Measurements from ENCODE around the gene DES. TPM values are rescaled to one million over a fixed set of nuclear protein-coding genes. Genes with fewer than 3 reads are reported as not detected.

The DES gene
- polyA plus RNA-seq, 3 donors, result 6.1 to 7.0 (median 6.5) TPM

DNA sequence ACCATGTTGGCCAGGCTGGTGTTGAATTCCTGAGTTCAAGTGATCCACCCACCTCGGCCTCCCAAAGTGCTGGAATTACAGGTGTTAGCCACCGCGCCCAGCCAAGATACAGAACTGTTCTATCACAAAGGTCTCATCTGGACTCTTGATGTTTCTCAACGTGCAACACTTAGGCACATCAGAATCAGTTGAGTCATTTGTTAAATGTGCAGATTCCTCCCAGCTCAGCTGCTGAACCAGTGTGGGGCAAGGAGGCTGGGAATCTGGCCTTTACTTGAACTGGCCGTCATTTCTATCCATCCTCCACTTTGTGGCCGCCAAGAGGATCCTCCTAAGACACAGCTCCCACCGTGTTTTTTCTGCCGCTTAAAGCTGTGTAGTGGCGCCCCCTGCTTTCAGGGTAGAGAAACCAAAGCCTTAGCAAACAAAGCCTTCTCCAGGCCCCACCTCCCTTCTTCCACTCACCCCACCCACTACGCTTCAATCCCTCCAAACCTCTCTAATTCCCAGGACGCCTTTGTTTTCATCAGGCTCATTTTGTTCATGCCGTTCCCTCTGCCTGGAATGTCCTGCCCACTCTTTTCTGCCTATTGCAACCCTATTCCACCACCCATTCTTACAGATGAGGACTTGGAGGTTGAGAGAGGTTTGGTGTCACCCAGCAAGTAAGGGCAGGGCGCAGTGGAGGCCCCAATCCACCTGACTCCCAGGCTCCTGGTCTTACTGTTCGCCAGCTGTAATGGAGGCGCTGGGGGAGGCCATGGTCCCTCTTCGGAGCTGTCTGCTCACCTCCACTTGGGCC is 15.7 kb downstream of the DES start:
- no peak for DNase-seq (ENCODE audit: extremely low read depth in 1 of 11, low read depth in 9 of 11, low spot score in 4 of 11)

DNA sequence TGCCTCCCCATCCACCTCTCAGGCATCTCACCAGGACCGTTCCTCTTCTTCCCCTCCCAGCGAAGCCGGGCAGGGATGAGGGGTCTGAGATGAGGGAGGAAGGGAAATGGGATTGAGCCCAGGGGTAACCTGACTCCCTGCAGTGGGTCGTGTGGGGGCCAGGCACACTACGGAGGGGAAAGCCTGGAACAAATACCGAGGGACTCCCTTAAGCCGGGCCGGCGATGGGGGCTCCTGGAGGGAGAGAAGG is 16.2 kb downstream of the DES start:
- no peak for DNase-seq (ENCODE audit: extremely low read depth in 1 of 11, low read depth in 9 of 11, low spot score in 4 of 11)

DNA sequence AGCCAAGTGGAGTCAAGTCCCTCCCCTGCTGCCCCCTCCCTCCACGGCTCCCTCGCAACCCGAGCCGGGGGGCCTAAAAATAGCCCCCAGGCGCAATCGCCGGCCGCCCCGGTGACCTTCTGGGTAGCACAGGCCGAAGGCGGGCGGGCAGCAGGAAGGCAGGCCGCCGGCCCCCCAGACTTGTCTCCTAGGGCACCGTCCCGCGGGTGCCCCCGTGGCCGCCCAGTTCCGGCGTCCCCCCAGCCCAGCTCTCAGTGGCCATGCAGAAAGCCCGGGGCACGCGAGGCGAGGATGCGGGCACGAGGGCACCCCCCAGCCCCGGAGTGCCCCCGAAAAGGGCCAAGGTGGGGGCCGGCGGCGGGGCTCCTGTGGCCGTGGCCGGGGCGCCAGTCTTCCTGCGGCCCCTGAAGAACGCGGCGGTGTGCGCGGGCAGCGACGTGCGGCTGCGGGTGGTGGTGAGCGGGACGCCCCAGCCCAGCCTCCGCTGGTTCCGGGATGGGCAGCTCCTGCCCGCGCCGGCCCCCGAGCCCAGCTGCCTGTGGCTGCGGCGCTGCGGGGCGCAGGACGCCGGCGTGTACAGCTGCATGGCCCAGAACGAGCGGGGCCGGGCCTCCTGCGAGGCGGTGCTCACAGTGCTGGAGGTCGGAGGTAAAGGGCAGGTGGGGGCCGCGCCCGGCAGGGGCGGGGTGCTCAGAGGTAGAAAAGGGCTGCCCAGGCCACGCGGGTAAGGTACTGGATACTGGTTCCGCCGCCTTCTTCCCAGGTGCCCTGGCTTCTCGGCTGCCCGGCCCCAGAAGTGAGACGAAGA is 16.7 kb downstream of the DES start, which contains the start of gene SPEG:
Gene SPEG (plus strand): TSS at position 126 of the 808 bp plus-strand sequence. CDS start 135 bp downstream, at position 261.
- no peak for DNase-seq (ENCODE audit: extremely low read depth in 1 of 11, low read depth in 9 of 11, low spot score in 4 of 11)

DNA sequence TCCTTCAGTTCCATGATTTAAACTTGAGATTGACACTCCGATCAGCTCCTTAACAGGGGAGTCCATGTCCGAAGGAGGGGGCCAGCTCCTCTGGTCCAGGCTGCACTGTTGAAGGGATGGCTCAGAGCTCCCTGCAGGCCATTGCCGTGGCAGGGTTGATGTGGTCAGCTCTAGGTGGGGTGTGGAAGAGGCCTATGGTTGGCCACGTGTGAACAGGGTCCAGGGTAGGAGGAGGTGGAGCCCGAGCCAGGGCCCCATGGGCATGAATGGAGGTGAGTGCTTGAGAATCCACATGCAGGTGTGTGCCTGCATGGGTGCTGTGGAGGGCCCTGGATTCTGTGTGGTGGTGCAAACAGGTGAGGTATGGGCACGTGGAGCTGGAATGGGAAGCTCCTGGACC is 17.5 kb downstream of the DES start:
- no peak for DNase-seq (ENCODE audit: extremely low read depth in 1 of 11, low read depth in 9 of 11, low spot score in 4 of 11)

DNA sequence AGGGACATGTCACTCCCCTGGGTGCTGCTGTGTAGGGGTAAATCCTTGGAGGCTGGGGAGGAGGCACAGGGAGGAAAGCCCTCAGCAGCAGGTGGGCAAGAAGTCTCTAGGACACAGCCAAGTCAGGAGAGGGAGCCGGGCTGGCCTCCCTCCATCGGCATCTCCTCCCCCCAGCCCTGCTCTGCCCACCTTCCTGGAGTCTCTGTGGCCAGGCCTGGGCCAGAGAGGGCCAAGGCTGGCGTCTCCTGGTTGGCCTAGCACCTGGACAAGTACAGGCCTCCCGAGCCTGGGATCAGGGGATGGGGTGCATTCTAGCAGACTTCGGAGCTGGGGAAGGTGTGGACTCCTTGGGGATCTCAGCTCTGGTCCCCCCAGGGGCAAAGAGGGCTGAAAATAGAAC is 18.3 kb downstream of the DES start:
- DNase-seq (ENCODE audit: extremely low read depth in 1 of 11, low read depth in 9 of 11, low spot score in 4 of 11), result no peak

DNA sequence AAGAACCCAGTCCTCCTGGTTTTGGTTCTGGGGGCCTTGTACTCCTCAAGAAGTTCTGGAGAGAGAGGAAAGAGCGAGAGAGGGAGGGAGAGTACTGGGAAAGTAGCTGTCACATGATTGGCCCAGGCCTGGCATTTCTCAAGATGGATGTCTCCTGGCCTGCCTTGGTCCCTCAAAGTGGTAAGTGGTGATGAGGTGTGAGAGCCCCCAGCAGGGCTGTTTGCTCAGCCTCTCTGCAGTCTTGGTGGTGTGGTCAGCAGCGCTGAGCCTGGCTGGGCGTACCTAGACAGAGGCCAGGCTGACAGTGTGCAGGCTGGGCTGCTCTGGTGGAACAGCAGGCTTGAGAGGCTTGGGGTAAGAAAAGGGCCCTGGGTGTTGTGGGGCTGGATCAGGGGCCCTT is 19.0 kb downstream of the DES start:
- DNase-seq (ENCODE audit: extremely low read depth in 1 of 11, low read depth in 9 of 11, low spot score in 4 of 11), result no peak

DNA sequence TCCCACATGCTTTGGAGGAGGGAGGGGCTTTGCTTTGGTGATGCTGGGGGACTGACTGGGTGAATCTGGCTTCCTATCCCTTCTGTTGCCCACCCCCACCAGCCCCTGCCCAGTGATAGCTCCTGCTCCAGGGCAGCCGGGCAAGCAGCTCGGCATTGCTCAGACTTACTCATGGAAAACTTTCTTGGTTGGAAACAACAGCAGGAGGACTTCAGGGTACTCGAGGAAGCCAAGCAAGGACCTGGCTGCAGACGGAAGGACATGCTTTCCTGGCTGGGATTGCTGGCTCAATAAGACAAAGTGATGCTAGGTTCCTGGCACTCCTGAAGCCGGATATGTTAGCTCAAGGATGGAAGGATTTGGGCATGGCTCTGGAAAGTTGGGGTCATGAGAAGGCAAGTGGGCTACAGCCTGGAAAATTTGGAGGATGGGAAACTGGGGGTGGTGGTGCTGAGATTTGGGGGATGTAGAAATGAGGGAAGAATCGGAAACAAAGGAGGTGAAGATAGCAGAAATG is 19.6 kb downstream of the DES start:
- DNase-seq (ENCODE audit: extremely low read depth in 1 of 11, low read depth in 9 of 11, low spot score in 4 of 11), result no peak

DNA sequence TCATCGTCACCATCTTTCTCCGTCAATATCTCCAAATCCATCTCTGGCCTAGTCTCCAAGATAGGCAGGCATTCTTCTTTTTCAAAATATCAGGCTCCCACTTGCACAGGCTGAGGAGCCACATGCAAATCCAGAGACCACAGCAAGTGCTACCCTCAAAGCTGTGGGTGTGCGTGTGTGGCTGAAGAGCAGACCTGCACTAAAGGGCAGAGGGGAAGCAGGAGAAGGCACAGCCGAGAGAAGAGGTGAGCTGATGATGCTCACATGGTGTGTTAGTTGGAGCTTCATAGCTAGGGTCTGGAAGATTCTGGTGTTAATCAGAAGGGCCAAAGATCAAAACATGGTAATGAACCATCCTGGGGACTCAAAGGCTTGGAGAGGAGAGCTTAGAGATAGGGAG is 20.3 kb downstream of the DES start:
- DNase-seq (ENCODE audit: extremely low read depth in 1 of 11, low read depth in 9 of 11, low spot score in 4 of 11), result no peak

DNA sequence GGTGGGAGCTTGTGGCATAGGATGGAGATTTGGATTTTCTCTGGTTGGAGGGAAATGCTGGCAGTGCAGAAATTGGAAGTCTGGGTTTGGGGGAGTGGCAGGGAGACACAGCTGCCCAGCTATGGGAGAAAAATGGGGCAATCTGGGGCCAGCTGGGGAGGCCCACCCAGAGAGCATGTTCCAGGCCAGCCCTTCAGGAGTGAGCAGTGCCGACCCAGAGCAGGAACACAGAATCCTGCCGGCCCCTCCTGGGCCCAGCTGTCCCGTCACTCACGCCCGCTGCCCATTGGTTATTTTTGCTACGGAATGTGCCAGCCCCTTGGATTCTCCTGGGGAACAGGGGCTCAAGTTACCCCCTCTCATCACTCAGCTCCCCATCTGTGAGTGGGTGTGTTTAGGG is 21.3 kb downstream of the DES start:
- no peak for DNase-seq (ENCODE audit: extremely low read depth in 1 of 11, low read depth in 9 of 11, low spot score in 4 of 11)

DNA sequence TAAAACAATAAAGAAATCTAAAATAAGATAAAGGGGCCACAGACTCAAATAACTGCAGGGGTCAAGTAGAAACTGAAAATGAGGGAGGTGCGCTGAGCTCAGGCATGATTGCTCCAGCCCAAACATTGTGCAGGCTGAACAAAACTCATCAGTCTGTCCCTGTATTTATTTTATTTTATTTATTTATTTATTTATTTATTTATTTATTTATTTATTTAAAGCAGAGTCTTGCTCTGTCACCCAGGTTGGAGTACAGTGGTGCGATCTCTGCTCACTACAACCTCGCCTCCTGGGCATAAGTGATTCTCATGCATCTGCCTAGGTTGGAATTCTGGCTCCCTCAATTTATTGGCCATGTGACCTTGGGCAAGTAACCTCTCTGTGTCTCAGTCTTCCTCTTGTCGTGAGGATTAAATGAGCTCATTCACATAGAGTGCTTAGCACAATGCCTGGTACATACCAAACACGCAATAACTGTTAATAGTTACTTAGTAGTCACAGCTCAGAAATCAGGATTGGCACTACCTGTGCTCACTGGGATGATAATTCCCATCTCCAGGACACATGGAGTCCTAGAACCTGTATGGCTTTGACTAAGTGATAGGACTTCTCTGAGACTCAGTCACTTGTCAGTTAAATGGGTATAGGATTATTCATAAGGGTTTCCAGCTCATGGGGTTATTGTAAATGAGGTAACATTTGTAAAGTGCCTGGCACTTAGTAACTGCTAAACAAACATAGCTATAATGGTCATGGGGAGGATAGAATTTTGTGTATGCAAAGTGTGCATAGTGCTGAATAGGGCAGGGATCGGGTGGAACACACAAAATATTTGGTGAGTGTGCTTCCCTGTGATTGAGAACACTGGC is 22.4 kb downstream of the DES start:
- DNase-seq (ENCODE audit: extremely low read depth in 1 of 11, low read depth in 9 of 11, low spot score in 4 of 11), result no peak

DNA sequence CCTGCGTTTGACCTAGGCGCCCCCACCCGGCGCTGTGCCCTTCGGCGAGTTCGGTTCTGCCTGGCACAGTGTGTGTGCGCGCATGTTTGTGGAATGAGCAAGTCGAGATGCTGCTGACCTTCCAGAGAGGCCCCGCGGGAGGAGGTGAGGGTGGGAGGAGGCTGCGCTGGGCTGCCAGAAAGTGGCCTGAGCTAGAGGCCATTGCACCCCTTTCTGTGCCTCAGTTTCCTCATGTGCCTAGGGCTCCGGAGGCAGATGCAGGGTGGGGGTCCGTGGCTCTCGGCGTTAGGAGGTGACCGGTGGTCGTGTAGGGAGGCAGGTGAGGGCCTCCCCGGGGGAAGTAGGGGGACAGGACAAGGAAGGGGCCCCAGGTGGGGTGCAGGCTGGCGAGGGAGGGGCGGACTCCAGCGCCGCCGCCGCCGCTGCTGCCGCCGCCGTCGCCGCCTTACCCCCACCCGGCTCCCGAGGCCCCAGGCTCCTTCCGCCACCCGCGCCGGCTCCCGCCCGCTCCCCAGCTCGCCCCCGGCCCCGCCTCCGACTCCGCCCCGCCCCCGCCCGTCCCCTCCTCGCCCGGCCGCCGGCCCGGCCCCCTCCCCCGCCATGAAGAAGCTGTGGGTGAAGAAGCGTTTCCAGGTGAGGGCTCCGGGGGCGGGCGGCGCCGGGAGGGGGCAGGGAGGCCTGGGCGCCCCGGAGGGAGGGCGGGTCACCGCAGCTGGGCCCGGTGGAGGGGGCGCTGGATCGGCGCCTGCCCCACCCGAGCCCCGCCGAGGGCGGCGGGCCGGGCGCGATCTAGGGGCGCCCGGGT is 23.5 kb downstream of the DES start:
- no peak for DNase-seq (ENCODE audit: extremely low read depth in 1 of 11, low read depth in 9 of 11, low spot score in 4 of 11)

DNA sequence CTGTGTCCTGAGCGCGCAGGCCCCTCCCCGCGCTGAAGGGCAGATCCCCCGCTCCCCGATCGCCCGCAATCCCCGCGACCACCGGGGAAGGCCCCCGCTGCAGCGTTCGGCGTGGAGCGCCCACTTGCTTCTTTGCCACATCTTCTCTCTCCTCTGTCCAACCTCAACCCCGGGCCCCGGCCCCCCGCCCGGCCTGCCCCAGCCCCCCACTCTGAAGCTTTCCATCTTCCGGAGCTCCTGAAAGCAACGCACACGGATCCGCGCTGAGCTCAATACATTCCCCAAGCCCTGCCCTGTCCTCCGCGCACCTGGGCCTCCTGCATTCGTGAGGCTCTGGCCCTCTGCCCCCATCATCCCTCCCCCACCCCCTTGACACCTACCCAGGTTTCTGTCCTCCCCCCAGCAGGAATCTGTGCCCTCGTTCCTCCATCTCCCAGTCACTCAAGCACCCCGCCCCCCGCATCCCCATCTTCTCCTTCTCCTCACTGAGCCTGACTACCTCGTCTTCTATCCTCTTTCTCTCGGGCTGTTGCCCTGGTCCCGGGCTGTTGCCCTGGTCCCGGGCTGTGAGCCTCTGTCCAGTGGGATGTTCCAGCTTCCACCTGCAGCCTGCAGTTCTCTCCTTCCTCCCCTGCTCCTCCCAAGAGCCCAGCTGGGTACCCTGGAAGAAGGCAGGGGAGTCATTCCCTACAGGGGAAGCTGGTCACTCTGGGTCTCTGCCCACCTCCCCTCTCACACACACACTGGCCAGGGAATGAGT is 24.3 kb downstream of the DES start:
- DNase-seq (ENCODE audit: extremely low read depth in 1 of 11, low read depth in 9 of 11, low spot score in 4 of 11), result no peak

DNA sequence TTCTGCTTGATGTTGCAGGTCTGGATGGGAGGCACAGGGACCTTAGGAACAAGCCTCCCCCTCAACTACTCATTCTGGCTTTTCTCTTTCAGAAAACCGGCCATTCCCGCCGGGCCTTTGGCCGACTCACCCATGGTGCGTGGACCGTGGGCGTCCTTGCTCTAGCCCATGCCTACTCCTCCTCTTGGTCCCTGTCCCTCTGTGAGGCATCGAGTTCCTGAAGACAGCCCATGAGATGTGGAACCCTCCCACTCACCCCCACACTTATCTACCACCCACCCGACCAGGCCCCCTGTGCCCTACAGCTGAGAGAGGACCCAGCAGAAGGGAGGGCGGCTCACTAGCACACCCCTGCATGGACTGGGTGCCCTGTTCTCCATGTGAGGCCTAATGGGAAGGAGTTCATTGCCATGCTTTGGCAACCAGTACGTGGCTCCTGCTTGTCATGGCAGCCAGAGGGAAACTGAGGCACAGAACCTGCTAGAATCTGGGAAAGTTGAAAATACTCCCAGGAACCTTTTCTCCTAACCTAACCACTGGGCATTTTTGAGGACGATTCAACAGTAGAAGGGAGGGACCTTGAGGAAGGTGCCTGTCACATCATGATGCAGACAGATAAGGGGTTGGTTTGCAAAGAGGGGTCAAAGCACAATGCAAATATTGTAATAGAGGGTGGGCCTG is 25.0 kb downstream of the DES start:
- DNase-seq (ENCODE audit: extremely low read depth in 1 of 11, low read depth in 9 of 11, low spot score in 4 of 11), result no peak

DNA sequence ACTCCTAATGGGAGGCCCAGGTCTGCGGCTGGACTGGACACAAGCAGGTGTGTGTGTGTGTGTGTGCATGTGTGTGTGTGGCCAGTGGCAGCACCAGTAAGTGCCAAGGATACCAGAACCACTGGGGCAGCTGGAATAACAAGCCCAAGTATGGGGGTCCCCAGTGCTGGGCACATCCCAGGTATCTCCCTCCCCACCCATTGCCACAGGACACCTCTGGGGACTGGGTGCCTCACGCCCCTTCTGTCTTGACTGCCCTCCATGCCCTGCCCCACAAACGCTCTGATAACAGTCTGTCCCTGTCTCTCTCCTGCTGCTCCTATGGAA is 25.5 kb downstream of the DES start:
- DNase-seq (ENCODE audit: extremely low read depth in 1 of 11, low read depth in 9 of 11, low spot score in 4 of 11), result no peak

DNA sequence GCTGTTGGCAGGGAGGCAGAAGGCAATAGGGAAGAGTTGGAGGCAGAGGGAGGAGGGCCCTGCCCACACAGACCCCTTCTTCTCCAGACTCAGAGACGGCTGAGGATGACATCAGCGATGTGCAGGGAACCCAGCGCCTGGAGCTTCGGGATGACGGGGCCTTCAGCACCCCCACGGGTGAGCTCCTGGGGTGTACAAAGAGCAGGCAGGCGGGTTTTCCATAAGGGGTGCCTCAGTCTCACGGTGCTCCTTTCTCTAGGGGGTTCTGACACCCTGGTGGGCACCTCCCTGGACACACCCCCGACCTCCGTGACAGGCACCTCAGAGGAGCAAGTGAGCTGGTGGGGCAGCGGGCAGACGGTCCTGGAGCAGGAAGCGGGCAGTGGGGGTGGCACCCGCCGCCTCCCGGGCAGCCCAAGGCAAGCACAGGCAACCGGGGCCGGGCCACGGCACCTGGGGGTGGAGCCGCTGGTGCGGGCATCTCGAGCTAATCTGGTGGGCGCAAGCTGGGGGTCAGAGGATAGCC is 26.5 kb downstream of the DES start:
- DNase-seq (ENCODE audit: extremely low read depth in 1 of 11, low read depth in 9 of 11, low spot score in 4 of 11), result no peak

DNA sequence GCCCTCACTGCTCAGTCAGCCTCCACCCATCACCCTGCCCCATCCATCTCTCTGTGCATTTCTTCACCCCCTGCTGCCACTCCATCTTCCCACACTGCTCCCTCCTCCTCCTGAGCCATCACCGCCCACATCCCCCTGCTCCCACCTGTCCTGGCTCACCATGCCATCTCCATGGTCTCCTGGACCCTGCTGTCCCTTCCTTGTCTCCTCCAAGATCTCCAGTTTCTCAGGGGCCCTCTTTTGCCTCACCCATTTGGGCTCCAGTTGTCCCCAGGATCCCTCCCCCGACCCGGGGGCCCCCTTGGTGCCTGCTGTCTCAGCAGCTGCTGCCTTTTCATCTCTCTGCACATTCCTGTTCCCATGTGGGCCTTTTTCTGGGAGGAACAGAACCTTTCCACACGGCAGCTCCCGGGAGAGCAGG is 27.1 kb downstream of the DES start:
- no peak for DNase-seq (ENCODE audit: extremely low read depth in 1 of 11, low read depth in 9 of 11, low spot score in 4 of 11)

DNA sequence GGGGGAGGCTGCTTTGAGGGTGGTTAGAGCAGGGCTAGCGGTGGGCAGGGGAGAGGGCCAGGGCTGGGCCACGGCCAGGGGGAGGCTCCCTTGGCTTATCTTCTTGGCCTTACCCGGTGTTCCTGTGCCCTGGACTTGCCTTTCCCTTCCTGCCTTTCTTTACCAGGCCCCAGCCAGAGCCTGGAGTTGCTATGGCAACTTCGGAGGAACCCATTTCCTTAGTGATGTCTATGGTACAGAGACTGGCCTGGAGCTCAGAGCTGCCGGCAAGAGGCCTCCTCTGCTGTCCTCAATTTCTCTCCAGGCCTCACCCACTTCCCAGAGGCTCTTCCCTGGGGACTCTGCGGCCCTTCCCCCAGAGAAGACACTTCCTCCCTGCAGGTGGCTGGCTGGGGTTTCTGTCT is 27.9 kb downstream of the DES start:
- DNase-seq (ENCODE audit: extremely low read depth in 1 of 11, low read depth in 9 of 11, low spot score in 4 of 11), result no peak

All from renal cortex interstitium (tissue), 11 donors.